Measurements from ENCODE around the gene APOL6. TPM values are rescaled to one million over a fixed set of nuclear protein-coding genes. Genes with fewer than 3 reads are reported as not detected.
"Not testable (repeated sequence)": the region's sequence is repeated elsewhere in the genome, so short reads cannot be mapped to it uniquely, and the experiment has no call there.

APOL6 gene
- total RNA-seq, 1 donor from 2014 or later, result 1.2 TPM

DNA sequence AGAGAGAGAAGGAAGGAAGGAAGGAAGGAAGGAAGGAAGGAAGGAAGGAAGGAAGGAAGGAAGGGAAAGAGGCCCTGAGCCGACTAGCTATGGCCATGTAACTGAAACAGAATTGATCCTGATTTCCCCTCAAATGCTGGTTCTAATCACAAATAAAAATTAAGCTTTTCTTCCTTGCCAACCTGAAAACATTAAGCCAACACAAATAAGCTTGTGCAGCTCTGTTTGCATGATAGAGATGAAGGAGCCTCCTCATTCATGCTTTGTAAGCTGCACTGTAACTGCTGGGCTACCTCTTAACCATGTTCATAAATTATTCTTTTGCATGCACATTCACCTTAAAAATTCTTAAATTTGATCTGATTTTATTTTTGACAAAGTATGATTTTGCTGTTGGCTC lies 41.8 kb downstream of the APOL6 start:
- peaks cover 12% of the 10 kb centered on the region for H3K9me3 Mint-ChIP-seq
- no peak for DNase-seq (ENCODE audit: low spot score in 2 of 2, unreplicated experiment in 2 of 2)
- H3K36me3 Mint-ChIP-seq, result no peaks in the 10 kb centered on the region
- TF ChIP-seq, protein P1, sequence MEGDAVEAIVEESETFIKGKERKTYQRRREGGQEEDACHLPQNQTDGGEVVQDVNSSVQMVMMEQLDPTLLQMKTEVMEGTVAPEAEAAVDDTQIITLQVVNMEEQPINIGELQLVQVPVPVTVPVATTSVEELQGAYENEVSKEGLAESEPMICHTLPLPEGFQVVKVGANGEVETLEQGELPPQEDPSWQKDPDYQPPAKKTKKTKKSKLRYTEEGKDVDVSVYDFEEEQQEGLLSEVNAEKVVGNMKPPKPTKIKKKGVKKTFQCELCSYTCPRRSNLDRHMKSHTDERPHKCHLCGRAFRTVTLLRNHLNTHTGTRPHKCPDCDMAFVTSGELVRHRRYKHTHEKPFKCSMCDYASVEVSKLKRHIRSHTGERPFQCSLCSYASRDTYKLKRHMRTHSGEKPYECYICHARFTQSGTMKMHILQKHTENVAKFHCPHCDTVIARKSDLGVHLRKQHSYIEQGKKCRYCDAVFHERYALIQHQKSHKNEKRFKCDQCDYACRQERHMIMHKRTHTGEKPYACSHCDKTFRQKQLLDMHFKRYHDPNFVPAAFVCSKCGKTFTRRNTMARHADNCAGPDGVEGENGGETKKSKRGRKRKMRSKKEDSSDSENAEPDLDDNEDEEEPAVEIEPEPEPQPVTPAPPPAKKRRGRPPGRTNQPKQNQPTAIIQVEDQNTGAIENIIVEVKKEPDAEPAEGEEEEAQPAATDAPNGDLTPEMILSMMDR (IDR thresholded peaks at IDR 0.05; ENCODE audit: unreplicated experiment), result no peak
- no peak overlapping the region for H3K27ac Mint-ChIP-seq
- no peak overlapping the region for H3K4me3 Mint-ChIP-seq
- H3K27me3 Mint-ChIP-seq (ENCODE audit: low read depth), result peaks cover 14% of the 10 kb centered on the region
- H3K4me1 Mint-ChIP-seq, result no peaks in the 10 kb centered on the region

DNA sequence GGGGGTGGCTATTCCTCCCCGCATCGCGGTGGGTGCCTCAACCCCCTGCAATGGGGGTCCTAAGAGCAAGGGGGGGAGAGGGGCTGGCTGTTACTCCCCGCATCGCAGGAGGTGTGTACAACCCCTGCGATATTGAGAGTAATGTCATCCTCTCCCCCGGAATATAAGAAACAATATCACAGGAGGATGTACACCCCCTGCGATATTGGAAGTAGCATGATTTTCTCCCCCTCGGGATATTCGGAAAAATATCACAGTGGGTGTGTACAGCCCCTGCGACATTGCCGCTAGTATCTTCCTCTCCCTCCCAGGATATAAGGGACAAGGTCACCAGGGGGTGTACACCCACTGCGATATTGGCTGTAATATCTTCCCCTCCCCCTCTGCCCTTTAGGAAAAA lies 47.0 kb downstream of the APOL6 start:
- no peak overlapping the region for H3K4me3 Mint-ChIP-seq
- TF ChIP-seq, protein P1 (IDR thresholded peaks at IDR 0.05; ENCODE audit: unreplicated experiment), result no peak
- no peaks in the 10 kb centered on the region for H3K4me1 Mint-ChIP-seq
- no peak overlapping the region for H3K27ac Mint-ChIP-seq
- H3K9me3 Mint-ChIP-seq, result peaks cover 15% of the 10 kb centered on the region
- DNase-seq (ENCODE audit: low spot score in 2 of 2, unreplicated experiment in 2 of 2), result no peak
- peaks cover 33% of the 10 kb centered on the region for H3K27me3 Mint-ChIP-seq (ENCODE audit: low read depth)
- H3K36me3 Mint-ChIP-seq, result no peaks in the 10 kb centered on the region

DNA sequence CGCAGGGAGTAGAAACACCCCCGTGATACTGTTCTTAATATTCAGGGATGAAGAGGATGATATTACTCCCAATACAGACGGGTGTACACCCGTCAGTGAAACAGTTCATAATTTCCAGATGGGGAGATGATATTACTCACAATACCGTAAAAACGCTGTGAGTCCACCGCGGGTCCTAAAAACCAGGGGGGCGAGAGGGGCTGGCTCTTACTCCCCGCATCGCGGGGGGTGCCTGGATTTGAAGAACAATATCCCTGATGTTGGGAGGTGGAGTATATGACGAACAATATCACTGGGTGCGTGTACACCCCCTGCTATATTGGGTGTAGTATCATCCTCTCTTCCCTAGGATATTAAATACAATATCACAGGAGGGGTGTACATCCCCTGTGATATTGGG lies 48.9 kb downstream of the APOL6 start:
- Mint-ChIP-seq H3K9me3 (peaks cover 15% of the 10 kb centered on the region), H3K27me3 (ENCODE audit: low read depth) (peaks cover 40% of the 10 kb centered on the region), H3K4me1 (no peaks in the 10 kb centered on the region), H3K27ac (no peak overlapping the region), H3K4me3 (no peak overlapping the region), H3K36me3 (no peaks in the 10 kb centered on the region)
- TF ChIP-seq, protein P1 (IDR thresholded peaks at IDR 0.05; ENCODE audit: unreplicated experiment), result no peak
- DNase-seq (ENCODE audit: low spot score in 2 of 2, unreplicated experiment in 2 of 2), result no peak

DNA sequence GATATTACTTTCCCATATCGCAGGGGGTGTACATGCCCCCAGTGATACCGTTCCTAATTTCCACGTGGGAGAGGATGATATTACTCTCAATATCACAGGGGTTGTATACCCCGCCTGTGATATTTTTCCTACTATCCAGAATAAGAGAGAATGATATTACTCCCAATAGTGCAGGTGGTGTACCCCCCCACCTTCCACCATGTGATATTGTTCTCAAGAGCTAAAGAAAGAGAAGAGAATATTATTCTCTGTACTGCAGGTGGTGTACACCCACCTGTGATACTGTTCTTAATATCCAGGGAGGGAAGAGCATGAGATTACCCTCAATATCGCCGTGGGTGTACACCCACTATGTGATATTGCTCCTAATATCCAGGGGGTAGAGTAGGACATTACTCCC lies 51.6 kb downstream of the APOL6 start:
- peaks cover 11% of the 10 kb centered on the region for H3K9me3 Mint-ChIP-seq
- not testable (repeated sequence) for DNase-seq (ENCODE audit: low spot score in 2 of 2, unreplicated experiment in 2 of 2); H3K27ac Mint-ChIP-seq; H3K4me1 Mint-ChIP-seq; H3K4me3 Mint-ChIP-seq; H3K36me3 Mint-ChIP-seq
- H3K27me3 Mint-ChIP-seq (ENCODE audit: low read depth), result peaks cover 38% of the 10 kb centered on the region

DNA sequence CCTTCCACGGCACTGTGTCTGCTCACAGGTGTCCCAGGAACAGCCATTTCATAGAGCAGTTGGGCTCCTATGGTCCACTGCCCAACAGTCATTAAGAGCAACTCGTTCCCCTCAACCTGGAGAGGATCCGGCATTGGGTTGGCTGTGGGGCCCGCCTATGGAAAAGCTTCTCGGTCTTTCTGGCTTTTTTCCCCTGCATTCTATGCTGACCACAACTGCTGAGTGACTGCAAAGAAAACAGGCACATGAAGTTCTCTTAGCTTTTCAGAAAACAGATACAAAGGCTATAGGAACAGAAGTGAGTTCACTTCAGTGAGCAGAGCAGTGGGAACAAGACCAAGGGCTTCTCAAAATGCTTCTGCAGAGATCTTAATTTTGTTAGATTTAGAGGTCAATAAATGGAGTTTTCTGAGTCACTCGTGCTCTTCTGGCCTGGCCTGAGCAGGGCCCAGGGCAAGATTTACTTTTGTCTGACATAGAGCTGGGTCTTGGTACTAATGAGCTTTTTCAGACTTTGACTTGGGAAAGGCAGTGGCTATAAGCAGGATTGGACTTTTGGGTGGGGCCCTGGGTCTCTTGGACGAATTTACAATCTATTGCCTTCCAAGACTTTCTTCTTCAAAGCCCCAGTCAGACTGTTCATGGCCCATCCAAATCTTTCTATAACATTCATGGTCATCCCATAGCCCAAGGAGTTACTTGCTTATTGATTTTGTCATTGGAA lies 55.8 kb downstream of the APOL6 start:
- no peaks in the 10 kb centered on the region for H3K9me3 Mint-ChIP-seq
- no peaks in the 10 kb centered on the region for H3K36me3 Mint-ChIP-seq
- TF ChIP-seq, protein P1 (IDR thresholded peaks at IDR 0.05; ENCODE audit: unreplicated experiment), result no peak
- H3K27me3 Mint-ChIP-seq (ENCODE audit: low read depth), result peaks cover 27% of the 10 kb centered on the region
- no peak overlapping the region for H3K27ac Mint-ChIP-seq
- no peaks in the 10 kb centered on the region for H3K4me1 Mint-ChIP-seq
- DNase-seq (ENCODE audit: low spot score in 2 of 2, unreplicated experiment in 2 of 2), result no peak
- no peak overlapping the region for H3K4me3 Mint-ChIP-seq

DNA sequence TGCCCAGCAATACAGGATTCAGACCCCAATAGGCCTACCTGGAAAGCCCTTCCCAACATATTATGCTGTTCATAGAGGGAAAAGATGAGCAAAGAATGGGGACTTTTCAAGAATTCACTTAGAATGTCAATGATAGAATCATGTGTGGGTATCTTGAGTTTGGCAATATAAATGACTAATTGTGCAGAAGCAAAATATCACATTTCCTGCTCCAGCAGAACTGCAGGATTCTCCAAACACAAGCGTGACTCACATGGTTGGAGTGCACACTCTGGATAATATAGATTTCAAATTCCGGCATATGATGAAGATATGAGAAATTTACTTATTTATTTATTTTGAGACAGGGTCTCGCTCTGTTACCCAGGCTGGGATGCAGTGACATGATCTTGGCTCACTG lies 56.9 kb downstream of the APOL6 start:
- Mint-ChIP-seq H3K9me3 (no peaks in the 10 kb centered on the region), H3K27ac (no peak overlapping the region)
- TF ChIP-seq, protein P1 (IDR thresholded peaks at IDR 0.05; ENCODE audit: unreplicated experiment), result no peak

More for the DNA sequence above, 56.9 kb downstream of the APOL6 start:
- peaks cover 3% of the 10 kb centered on the region for H3K4me1 Mint-ChIP-seq
- H3K4me3 Mint-ChIP-seq, result no peak overlapping the region
- H3K27me3 Mint-ChIP-seq (ENCODE audit: low read depth), result peaks cover 19% of the 10 kb centered on the region
- no peaks in the 10 kb centered on the region for H3K36me3 Mint-ChIP-seq
- no peak for DNase-seq (ENCODE audit: low spot score in 2 of 2, unreplicated experiment in 2 of 2)

Measured in mesothelial cell of epicardium (in vitro differentiated cells).